OCI-LY3 (cell line): Measurements from ENCODE around the gene SCN1B.

Experiments
- H2AFZ ChIP-seq: fragments of 200-600, 300-600 bp; shearing (Covaris generic); 2 replicates; pipeline ENCODE4 v1.6.0; 2014; ENCODE audit warnings: antibody characterized with exemption, low read depth, low read length
- H3K27ac ChIP-seq: fragments of 200-600, 300-600 bp; sonication (generic); 2 replicates; pipeline ENCODE4 v1.5.1; 2014; ENCODE audit warnings: mild to moderate bottlenecking, low read length, moderate library complexity, mixed read lengths
- H3K27me3 ChIP-seq: fragments of 200-600, 300-600 bp; sonication (generic); 2 replicates; pipeline ENCODE4 v1.6.1; 2014; ENCODE audit warnings: low read depth, low read length, mixed read lengths
- H3K36me3 ChIP-seq: fragments of 200-600, 300-600 bp; sonication (generic); replicated peaks from 2 replicates; pipeline ENCODE3; 2014; ENCODE audit warnings: low read depth, low read length, mixed read lengths
- H3K4me1 ChIP-seq: fragments of 300-600, 200-600 bp; sonication (generic); 2 replicates; pipeline ENCODE4 v1.6.1; 2014; ENCODE audit warnings: low read length, mixed read lengths
- H3K4me2 ChIP-seq: fragments of 200-600, 300-600 bp; sonication (generic); 2 replicates; pipeline ENCODE4 v1.6.1; 2014; ENCODE audit warnings: low read length, mixed read lengths
- H3K4me3 ChIP-seq: fragments of 300-600, 200-600 bp; sonication (generic); 2 replicates; pipeline ENCODE4 v1.5.1; 2014; ENCODE audit warnings: antibody characterized with exemption, mild to moderate bottlenecking, low read length, moderate library complexity
- H3K79me2 ChIP-seq: fragments of 300-600, 200-600 bp; shearing (Covaris generic); 2 replicates; pipeline ENCODE4 v1.6.1; 2014; ENCODE audit warnings: mild to moderate bottlenecking, low read length, mixed read lengths
- H3K9ac ChIP-seq: fragments of 300-600, 200-600 bp; shearing (Covaris generic); 2 replicates; pipeline ENCODE4 v1.6.0; 2014; ENCODE audit warnings: mild to moderate bottlenecking, low read length, moderate library complexity
- H3K9me3 ChIP-seq: fragments of 200-600, 300-600 bp; shearing (Covaris generic); 2 replicates; pipeline ENCODE4 v1.6.1; 2014; ENCODE audit warnings: low read length, mixed read lengths; ENCODE audit not compliant: insufficient read depth
- H4K20me1 ChIP-seq: fragments of 200-600, 300-600 bp; sonication (generic); 2 replicates; pipeline ENCODE4 v1.6.1; 2016; ENCODE audit warnings: low read length, mixed read lengths; ENCODE audit not compliant: insufficient read depth
- CTCF ChIP-seq: fragments of 200-600, 300-600 bp; sonication (generic); IDR thresholded peaks from 2 replicates; pipeline ENCODE4 v1.5.1; 2014; ENCODE audit warnings: antibody characterized with exemption, low read length, low read depth
- EZH2phosphoT487 ChIP-seq: fragments of 200-600 bp; shearing (Covaris generic); IDR thresholded peaks from 2 replicates; pipeline ENCODE4 v1.6.1; 2018; ENCODE audit warnings: antibody characterized with exemption, mixed run types, low read depth

The SCN1B gene

DNA sequence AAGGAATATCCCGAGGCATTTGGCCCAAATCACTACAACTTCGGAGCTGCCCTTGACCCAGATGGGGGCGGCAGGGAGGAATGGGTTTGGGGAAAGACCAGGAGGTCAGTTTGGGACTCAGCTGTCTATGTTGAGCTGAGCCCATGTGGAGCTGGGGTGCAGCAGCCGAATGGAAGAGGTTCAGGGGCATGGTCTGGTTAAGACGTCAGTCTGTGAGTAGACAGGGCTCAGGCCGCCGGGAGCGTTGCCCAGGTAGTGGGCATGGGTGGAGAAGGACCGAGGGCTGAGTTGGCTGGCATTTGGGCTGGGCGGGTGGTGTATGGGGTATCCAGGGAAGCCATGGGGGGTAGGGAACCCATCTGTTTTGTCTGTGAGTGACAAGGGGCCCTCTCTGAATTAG is 9.3 kb upstream of the SCN1B start:
- Histone ChIP-seq H3K36me3 (peaks cover 55% of the 10 kb centered on the region), H3K27me3 (no peaks in the 10 kb centered on the region), H3K4me2 (no peak overlapping the region), H3K4me1 (peaks cover 12% of the 10 kb centered on the region), H3K4me3 (no peak overlapping the region), H2AFZ (no peak overlapping the region), H4K20me1 (peaks cover 3% of the 10 kb centered on the region), H3K79me2 (no peaks in the 10 kb centered on the region), H3K9ac (no peak overlapping the region), H3K27ac (no peak overlapping the region), H3K9me3 (no peaks in the 10 kb centered on the region)
- TF ChIP-seq CTCF (no peak), EZH2phosphoT487 (no peak)

GRCh38 chr19:35021596-35021995 is 8.7 kb upstream of the SCN1B start:
- H3K27ac ChIP-seq = no peak overlapping the region
- H3K9me3 ChIP-seq = no peaks in the 10 kb centered on the region
- no peak overlapping the region for H3K9ac ChIP-seq
- H3K4me2 ChIP-seq = no peak overlapping the region
- peaks cover 54% of the 10 kb centered on the region for H3K36me3 ChIP-seq
- peaks cover 12% of the 10 kb centered on the region for H3K4me1 ChIP-seq
- no peak overlapping the region for H3K4me3 ChIP-seq
- H2AFZ ChIP-seq = no peak overlapping the region
- H4K20me1 ChIP-seq = peaks cover 3% of the 10 kb centered on the region
- H3K79me2 ChIP-seq = no peaks in the 10 kb centered on the region
- no peaks in the 10 kb centered on the region for H3K27me3 ChIP-seq
- TF ChIP-seq CTCF = no peak
- TF ChIP-seq EZH2phosphoT487 = no peak

DNA sequence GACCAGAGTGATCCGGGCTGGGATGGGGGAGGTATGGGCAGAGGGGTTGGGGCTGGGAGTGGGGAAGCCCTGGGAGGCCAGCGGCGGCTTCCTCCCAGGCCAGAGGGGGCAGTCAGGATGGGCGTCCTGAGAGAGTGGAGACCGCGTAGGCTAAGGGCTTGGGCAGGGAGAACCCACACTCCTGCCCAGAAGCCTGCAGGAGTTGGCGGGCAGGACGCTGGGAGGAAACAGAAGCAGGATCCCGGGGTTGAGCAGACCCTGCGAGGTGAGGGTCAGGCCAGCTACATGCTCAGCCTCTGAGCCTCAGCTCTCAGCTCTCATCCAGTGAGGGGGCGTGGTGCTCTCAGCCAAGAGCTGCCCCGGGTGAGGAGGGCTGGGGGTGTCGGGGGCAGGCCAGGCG is 7.8 kb upstream of the SCN1B start:
- H3K36me3 ChIP-seq = peaks cover 59% of the 10 kb centered on the region
- H2AFZ ChIP-seq = no peak overlapping the region
- no peak overlapping the region for H3K4me2 ChIP-seq
- H3K4me1 ChIP-seq = peaks cover 3% of the 10 kb centered on the region
- TF ChIP-seq EZH2phosphoT487 = no peak
- no peak overlapping the region for H3K27ac ChIP-seq
- no peaks in the 10 kb centered on the region for H3K79me2 ChIP-seq
- H3K9me3 ChIP-seq = no peaks in the 10 kb centered on the region
- H3K4me3 ChIP-seq = no peak overlapping the region
- H3K9ac ChIP-seq = no peak overlapping the region
- peaks cover 8% of the 10 kb centered on the region for H4K20me1 ChIP-seq
- no peaks in the 10 kb centered on the region for H3K27me3 ChIP-seq

DNA sequence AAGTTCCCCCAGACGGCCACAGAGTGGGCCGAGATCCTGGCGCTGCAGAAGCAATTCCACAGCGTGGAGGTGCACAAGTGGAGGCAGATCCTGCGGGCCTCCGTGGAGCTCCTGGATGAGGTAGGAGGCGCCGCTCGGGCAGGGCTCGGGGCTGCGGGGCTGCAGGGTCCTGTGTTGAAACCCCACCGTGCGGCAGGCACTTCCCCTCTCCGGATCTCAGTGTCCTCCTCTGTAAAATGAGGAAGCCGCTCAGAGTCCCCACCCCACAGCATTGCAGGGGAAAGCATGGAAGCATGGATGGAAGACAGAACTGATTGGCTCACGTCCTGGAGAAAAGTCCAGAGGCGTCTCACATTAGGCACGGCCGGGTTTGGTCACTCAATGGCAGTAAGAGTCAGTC is 6.8 kb upstream of the SCN1B start:
- Histone ChIP-seq H3K9me3 (no peaks in the 10 kb centered on the region), H3K36me3 (peaks cover 63% of the 10 kb centered on the region)
- TF ChIP-seq CTCF (no peak), EZH2phosphoT487 (no peak)

GRCh38 chr19:35024095-35024494 is 6.2 kb upstream of the SCN1B start:
- Histone ChIP-seq H3K79me2 (no peaks in the 10 kb centered on the region), H3K4me1 (no peaks in the 10 kb centered on the region), H3K27ac (no peak overlapping the region), H3K9me3 (no peaks in the 10 kb centered on the region), H4K20me1 (peaks cover 12% of the 10 kb centered on the region), H3K36me3 (peaks cover 57% of the 10 kb centered on the region), H3K4me3 (no peak overlapping the region), H3K27me3 (no peaks in the 10 kb centered on the region), H3K4me2 (no peak overlapping the region), H3K9ac (no peak overlapping the region), H2AFZ (no peak overlapping the region)
- TF ChIP-seq EZH2phosphoT487 = no peak
- TF ChIP-seq CTCF = no peak

More for the DNA sequence above, 6.8 kb upstream of the SCN1B start:
- Histone ChIP-seq H3K4me2 (no peak overlapping the region), H3K9ac (no peak overlapping the region), H3K27me3 (no peaks in the 10 kb centered on the region), H3K4me1 (no peaks in the 10 kb centered on the region), H4K20me1 (peaks cover 12% of the 10 kb centered on the region), H3K79me2 (no peaks in the 10 kb centered on the region), H3K27ac (no peak overlapping the region), H3K4me3 (no peak overlapping the region), H2AFZ (no peak overlapping the region)
